Measurements from ENCODE around the gene TMEM87B.

The TMEM87B gene

DNA sequence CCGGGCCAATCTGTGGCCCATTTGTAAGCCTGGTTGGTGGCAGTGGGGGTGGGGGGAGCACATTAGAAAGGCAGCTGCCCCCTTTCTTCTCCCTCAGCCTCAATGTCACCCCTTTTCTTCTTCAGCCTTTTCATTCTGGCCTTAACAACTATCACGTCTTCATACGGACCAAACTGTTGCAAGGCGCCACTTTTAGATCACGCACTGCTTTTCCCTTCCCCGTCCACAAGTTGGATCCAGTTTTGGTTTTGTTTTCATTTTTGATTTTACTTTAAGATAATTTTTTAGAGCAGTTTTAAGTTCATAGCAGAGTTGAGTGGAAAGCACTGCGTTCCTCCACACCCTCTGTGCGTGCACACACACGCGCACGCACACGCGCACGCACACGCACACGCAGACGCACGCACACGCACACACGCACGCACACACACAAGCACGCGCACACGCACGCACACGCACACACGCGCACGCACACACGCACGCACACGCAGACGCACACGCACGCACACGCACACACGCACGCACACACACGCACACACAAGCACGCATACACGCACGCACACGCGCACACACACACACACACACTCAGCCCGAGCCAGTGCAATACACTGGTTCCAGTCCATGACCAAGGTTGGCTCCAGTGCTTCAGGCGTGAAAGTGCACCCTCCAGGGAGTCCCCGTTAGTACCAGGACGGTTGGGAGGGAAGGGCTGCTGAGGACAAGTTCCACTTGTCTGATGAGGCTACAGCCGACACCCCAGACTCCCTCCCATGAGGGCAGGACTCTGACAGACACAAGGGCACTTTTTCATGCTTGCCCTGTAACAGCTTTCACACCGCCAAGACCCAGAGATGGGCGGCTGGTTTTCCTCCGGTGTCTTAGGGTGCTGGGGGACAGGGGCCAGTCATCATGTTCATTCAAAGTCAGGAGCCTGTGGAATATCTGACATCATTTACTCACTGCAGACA is 105.5 kb downstream of the TMEM87B start:
- Histone ChIP-seq H3K4me2 (ENCODE audit: low read length) (no peak overlapping the region), H4K20me1 (ENCODE audit: insufficient read depth, low read length) (no peaks in the 10 kb centered on the region), H3K36me3 (ENCODE audit: insufficient read depth, low read length) (no peaks in the 10 kb centered on the region), H3K27me3 (ENCODE audit: insufficient read depth, low read length) (no peaks in the 10 kb centered on the region), H3K9ac (ENCODE audit: low read length) (no peak overlapping the region), H3K79me2 (ENCODE audit: insufficient read depth, low read length) (no peaks in the 10 kb centered on the region), H3K9me3 (ENCODE audit: low read length) (no peaks in the 10 kb centered on the region), H3K9me2 (ENCODE audit: low read depth, low read length) (no peaks in the 10 kb centered on the region), H2AFZ (ENCODE audit: low read length) (no peak overlapping the region), H3K4me3 (ENCODE audit: low read depth, low read length, poor library complexity, severe bottlenecking) (no peak overlapping the region), H3F3A (ENCODE audit: insufficient read depth, low read length) (no peaks in the 10 kb centered on the region), H3K27ac (ENCODE audit: low read depth, low read length, poor library complexity, severe bottlenecking) (no peak overlapping the region), H3K4me1 (ENCODE audit: insufficient read depth, low read length, severe bottlenecking) (peaks cover 24% of the 10 kb centered on the region)
- no peak for TF ChIP-seq EZH2 (IDR thresholded peaks at IDR 0.05; ENCODE audit: borderline replicate concordance, low read length)

- H3K4me2 ChIP-seq (ENCODE audit: low read length): no peak overlapping the region
- H3K4me3 ChIP-seq (ENCODE audit: low read depth, low read length, poor library complexity, severe bottlenecking): no peak overlapping the region
- no peaks in the 10 kb centered on the region for H3K27me3 ChIP-seq (ENCODE audit: insufficient read depth, low read length)
- no peaks in the 10 kb centered on the region for H4K20me1 ChIP-seq (ENCODE audit: insufficient read depth, low read length)
- no peaks in the 10 kb centered on the region for H3F3A ChIP-seq (ENCODE audit: insufficient read depth, low read length)
- no peak overlapping the region for H3K9ac ChIP-seq (ENCODE audit: low read length)
- H3K9me2 ChIP-seq (ENCODE audit: low read depth, low read length): no peaks in the 10 kb centered on the region
- TF ChIP-seq CTCF (IDR thresholded peaks at IDR 0.05; ENCODE audit: low read length) (no peak), EZH2 (IDR thresholded peaks at IDR 0.05; ENCODE audit: borderline replicate concordance, low read length) (no peak)
- H2AFZ ChIP-seq (ENCODE audit: low read length): no peak overlapping the region
- no peak overlapping the region for H3K27ac ChIP-seq (ENCODE audit: low read depth, low read length, poor library complexity, severe bottlenecking)
- no peaks in the 10 kb centered on the region for H3K79me2 ChIP-seq (ENCODE audit: insufficient read depth, low read length)
- H3K9me3 ChIP-seq (ENCODE audit: low read length): no peaks in the 10 kb centered on the region
- H3K4me1 ChIP-seq (ENCODE audit: insufficient read depth, low read length, severe bottlenecking): peaks cover 17% of the 10 kb centered on the region
- no peaks in the 10 kb centered on the region for H3K36me3 ChIP-seq (ENCODE audit: insufficient read depth, low read length)
Measured at GRCh38 chr2:112161431-112162145, 106.5 kb downstream of the TMEM87B start.

DNA sequence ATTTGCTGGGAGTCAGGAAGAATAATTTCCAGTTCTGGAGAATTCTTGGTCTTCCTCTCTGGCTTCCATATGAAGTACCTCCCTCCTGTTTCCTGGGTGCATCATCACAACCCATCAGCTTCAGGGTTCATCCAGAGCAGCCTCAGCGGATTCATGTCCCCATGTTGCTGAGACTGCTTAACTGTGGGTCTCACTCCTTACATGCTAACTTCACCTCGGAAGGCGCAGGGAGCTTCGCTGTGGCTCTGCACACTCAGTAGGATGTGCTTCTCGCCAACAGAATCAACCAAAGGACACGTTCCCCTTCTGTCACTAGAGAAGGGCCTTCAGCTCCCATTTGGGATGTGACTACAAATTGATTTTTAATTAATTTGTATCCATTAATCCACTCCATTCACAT is 107.3 kb downstream of the TMEM87B start:
- no peaks in the 10 kb centered on the region for H3F3A ChIP-seq (ENCODE audit: insufficient read depth, low read length)
- no peaks in the 10 kb centered on the region for H3K9me3 ChIP-seq (ENCODE audit: low read length)
- H3K36me3 ChIP-seq (ENCODE audit: insufficient read depth, low read length): no peaks in the 10 kb centered on the region
- no peak overlapping the region for H2AFZ ChIP-seq (ENCODE audit: low read length)
- no peaks in the 10 kb centered on the region for H4K20me1 ChIP-seq (ENCODE audit: insufficient read depth, low read length)
- TF ChIP-seq EZH2 (IDR thresholded peaks at IDR 0.05; ENCODE audit: borderline replicate concordance, low read length): no peak
- TF ChIP-seq CTCF (IDR thresholded peaks at IDR 0.05; ENCODE audit: low read length): no peak
- no peaks in the 10 kb centered on the region for H3K79me2 ChIP-seq (ENCODE audit: insufficient read depth, low read length)
- no peak overlapping the region for H3K9ac ChIP-seq (ENCODE audit: low read length)
- H3K27ac ChIP-seq (ENCODE audit: low read depth, low read length, poor library complexity, severe bottlenecking): no peak overlapping the region
- no peak overlapping the region for H3K4me2 ChIP-seq (ENCODE audit: low read length)
- H3K4me1 ChIP-seq (ENCODE audit: insufficient read depth, low read length, severe bottlenecking): peaks cover 22% of the 10 kb centered on the region
- H3K9me2 ChIP-seq (ENCODE audit: low read depth, low read length): no peaks in the 10 kb centered on the region
- H3K4me3 ChIP-seq (ENCODE audit: low read depth, low read length, poor library complexity, severe bottlenecking): no peak overlapping the region
- no peaks in the 10 kb centered on the region for H3K27me3 ChIP-seq (ENCODE audit: insufficient read depth, low read length)
